Epithelial cell of proximal tubule (primary cell): ENCODE measurements around the gene OR51A4. TPM values are rescaled to one million over a fixed set of nuclear protein-coding genes. Genes with fewer than 3 reads are reported as not detected.
"Not testable (repeated sequence)": the region's sequence is repeated elsewhere in the genome, so short reads cannot be mapped to it uniquely, and the experiment has no call there.

Experiments
- DNase-seq: peaks from one replicate; pipeline ENCODE4 v3.0.0-alpha.2; 2011; ENCODE audit warnings: low read depth
- H3K4me3 ChIP-seq: 2 replicates; pipeline ENCODE4 v1.5.1; 2011; ENCODE audit warnings: low read depth, mild to moderate bottlenecking, low read length
- total RNA-seq: library from RNA; depleted of rRNA; stranded (reverse); fragments of >200 nt; gene quantifications from 2 replicates; pipeline ENCODE4 v1.2.3, GENCODE V29; 2015
- TF ChIP-seq, protein P1 (sequence below): conservative IDR thresholded peaks from 2 replicates; pipeline ENCODE4 v1.5.1; 2012; ENCODE audit warnings: low read depth, mild to moderate bottlenecking, low read length

The OR51A4 gene
- total RNA-seq, 1 donor from 2014 or later, result not detected

DNA sequence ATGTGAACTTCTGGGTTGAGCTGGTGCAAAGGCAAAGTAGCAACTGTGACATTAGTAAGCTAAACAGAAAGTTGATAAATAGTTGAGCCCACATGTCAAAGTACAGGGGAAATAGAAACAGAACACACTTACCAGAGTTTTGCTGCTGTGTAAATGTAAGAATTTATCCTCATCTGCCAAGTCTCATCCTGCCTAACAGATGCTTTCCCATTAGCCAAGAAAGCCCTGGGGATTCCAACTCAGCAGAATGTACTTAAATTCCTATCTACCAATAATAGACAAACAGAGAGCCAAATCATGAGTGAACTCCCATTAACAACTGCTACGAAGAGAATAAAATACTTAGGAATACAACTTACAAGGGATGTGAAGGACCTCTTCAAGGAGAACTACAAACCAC, 15.4 kb upstream of the OR51A4 start:
- H3K4me3 ChIP-seq, result no peak overlapping the region
- DNase-seq, result no peak
- TF ChIP-seq, protein P1, sequence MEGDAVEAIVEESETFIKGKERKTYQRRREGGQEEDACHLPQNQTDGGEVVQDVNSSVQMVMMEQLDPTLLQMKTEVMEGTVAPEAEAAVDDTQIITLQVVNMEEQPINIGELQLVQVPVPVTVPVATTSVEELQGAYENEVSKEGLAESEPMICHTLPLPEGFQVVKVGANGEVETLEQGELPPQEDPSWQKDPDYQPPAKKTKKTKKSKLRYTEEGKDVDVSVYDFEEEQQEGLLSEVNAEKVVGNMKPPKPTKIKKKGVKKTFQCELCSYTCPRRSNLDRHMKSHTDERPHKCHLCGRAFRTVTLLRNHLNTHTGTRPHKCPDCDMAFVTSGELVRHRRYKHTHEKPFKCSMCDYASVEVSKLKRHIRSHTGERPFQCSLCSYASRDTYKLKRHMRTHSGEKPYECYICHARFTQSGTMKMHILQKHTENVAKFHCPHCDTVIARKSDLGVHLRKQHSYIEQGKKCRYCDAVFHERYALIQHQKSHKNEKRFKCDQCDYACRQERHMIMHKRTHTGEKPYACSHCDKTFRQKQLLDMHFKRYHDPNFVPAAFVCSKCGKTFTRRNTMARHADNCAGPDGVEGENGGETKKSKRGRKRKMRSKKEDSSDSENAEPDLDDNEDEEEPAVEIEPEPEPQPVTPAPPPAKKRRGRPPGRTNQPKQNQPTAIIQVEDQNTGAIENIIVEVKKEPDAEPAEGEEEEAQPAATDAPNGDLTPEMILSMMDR, result no peak

DNA sequence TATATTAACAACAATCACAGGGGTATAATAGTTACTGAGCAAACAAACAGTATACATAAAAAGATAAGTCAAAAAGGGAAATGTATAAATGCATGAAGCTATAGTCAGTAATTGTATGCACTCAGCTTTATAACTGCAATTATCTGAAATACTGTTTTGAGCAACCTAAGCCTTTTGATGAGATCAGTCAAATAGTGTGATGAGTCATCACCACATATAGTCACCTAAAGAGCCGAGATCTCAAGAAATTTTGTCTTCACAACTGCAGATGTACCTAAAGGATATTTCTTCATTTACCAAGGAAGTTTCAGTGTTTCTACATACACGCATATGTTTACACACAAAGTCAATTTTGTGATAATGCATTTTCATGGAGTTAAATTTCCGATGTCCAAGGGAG, 13.5 kb upstream of the OR51A4 start:
- no peak overlapping the region for H3K4me3 ChIP-seq
- TF ChIP-seq, protein P1, result no peak
- DNase-seq, result no peak

DNA sequence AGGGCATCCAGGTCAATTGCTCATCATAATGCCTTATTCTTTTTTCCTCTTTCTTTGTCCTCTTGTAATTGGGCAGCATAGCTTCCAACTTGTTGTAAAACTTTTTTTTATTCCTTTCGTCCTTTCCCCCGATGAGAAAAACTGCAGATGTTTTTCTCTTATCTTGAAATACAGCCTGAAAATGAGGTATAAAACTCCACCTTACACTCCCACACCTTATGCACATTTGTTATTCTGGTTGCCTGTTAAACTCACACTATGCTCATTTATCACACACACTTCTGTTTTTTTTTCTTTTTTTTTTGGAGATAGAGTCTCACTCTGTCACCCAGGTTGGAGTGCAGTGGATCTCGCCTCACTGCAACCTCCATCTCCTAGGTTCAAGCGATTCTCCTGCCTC, 10.0 kb upstream of the OR51A4 start:
- H3K4me3 ChIP-seq, result no peak overlapping the region
- TF ChIP-seq, protein P1, result no peak
- DNase-seq, result no peak

DNA sequence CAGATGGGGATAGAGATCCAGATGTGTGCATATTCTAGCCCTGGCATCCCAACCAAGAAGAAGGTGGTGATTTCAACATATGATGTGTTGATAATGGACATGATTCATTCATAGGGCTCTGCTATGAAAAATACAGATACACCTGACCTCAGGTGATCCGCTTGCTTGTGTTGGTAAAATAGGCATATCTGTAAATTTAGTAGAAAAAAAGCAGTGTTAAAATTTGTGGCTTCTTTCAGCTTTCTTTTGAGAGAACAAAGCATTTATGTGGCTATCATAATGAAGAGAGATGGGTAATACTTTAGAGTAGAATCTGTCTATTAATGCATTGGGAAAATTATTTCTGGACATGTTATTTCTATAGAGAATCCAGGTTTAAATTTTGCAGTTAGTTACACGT, 8.2 kb upstream of the OR51A4 start, which contains the start of gene OR51A2:
TSS of gene OR51A2 (minus strand) at position 101 of the 400 bp plus-strand sequence. CDS start at position 101, 0 bp downstream.
- not testable (repeated sequence) for H3K4me3 ChIP-seq, DNase-seq

DNA sequence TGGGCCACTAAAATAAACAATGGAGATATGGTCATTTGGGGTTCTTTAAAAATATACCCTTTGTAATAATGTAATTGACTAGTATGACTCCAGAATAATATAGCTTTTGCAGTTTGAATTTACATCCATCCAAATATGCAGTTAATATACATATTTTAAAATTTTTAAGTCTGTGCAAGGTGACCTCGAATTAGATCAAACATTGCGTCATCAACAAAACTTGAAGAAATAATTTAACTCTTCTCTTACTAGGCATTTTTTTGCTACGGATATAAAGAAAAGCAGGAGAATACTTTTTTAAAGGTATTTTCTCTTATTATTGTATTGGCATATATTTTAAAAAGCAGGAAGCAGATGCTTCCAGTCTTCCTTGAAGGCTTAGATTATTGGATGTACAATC, 10.7 kb downstream of the OR51A4 start:
- H3K4me3 ChIP-seq, result no peak overlapping the region
- DNase-seq, result no peak
- TF ChIP-seq, protein P1, result no peak

DNA sequence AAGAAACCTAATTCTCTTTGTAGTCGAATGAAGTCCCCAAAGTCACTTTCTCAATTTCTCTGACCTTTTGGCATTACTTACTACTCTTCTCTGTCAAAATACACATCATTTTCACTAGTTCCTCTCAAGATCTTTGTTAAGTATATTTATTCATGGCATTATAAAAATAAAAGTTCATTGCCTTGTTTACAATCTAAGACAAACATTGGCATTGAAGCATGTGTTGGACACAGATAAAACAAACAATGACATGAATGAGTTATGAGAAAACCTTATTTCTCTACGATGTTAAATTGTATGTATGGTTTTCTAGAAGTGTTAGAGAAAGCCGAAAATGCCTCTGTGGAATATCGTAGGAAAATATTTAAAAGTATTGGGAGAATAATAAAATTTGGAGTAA, 14.7 kb downstream of the OR51A4 start:
- no peak for DNase-seq
- H3K4me3 ChIP-seq, result no peak overlapping the region
- TF ChIP-seq, protein P1, result no peak

DNA sequence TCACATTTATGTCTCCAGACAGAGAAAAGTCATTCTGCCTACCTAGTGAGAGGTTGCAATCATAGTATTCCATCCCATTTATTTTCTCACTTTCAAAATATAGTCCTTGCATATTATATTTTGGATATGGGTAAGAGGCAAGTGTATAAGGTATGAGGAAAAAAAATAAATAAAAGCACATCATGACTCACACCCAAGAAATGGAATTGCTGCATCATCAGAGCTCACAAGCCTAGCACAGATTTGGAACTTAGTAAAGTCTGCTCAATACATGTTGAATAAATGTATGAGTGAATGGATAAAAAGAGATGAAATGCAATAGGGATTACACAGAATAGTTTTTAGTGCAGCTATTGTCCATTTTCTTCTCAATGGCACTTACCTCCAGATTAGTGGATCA, 20.8 kb downstream of the OR51A4 start:
- no peak for DNase-seq
- H3K4me3 ChIP-seq, result no peak overlapping the region
- TF ChIP-seq, protein P1, result no peak
